DOHH2 (cell line): ENCODE data around the gene TNPO2.

Source experiments
- H3F3A ChIP-seq: fragments of 200-600 bp; sonication (generic), shearing (Covaris generic); 2 replicates; pipeline ENCODE4 v1.6.0; 2016; ENCODE audit warnings: antibody characterized with exemption, mild to moderate bottlenecking; ENCODE audit not compliant: control insufficient read depth, insufficient read depth
- H3K27ac ChIP-seq: fragments of 200-600 bp; sonication (generic); 2 replicates; pipeline ENCODE4 v1.5.1; 2014; ENCODE audit warnings: low read depth, mild to moderate bottlenecking, low read length, moderate library complexity
- H3K27me3 ChIP-seq: fragments of 200-600 bp; sonication (generic); 2 replicates; pipeline ENCODE4 v1.6.1; 2014; ENCODE audit warnings: mild to moderate bottlenecking, low read length, mixed read lengths; ENCODE audit not compliant: control insufficient read depth
- H3K36me3 ChIP-seq: fragments of 200-600 bp; sonication (generic); 2 replicates; pipeline ENCODE4 v1.6.1; 2014; ENCODE audit warnings: mild to moderate bottlenecking, low read length, moderate library complexity, mixed read lengths; ENCODE audit not compliant: control insufficient read depth
- H3K4me1 ChIP-seq: fragments of 200-600 bp; sonication (generic); 2 replicates; pipeline ENCODE4 v1.6.1; 2014; ENCODE audit warnings: mild to moderate bottlenecking, low read length, mixed read lengths; ENCODE audit not compliant: control insufficient read depth
- H3K4me2 ChIP-seq: fragments of 200-600 bp; sonication (generic); 2 replicates; pipeline ENCODE4 v1.6.0; 2014; ENCODE audit warnings: mild to moderate bottlenecking, low read length, moderate library complexity
- H3K4me3 ChIP-seq: fragments of 200-600 bp; sonication (generic); 2 replicates; pipeline ENCODE4 v1.5.1; 2014; ENCODE audit warnings: mild to moderate bottlenecking, low read length, mixed read lengths
- H3K79me2 ChIP-seq: fragments of 200-600 bp; sonication (generic); 2 replicates; pipeline ENCODE4 v1.6.1; 2014; ENCODE audit warnings: mild to moderate bottlenecking, low read length, mixed read lengths; ENCODE audit not compliant: control insufficient read depth
- H3K9me2 ChIP-seq: fragments of 200-600 bp; sonication (generic); replicated peaks from 2 replicates; pipeline ENCODE4 v1.6.1; 2014; ENCODE audit warnings: mild to moderate bottlenecking, low read length, mixed read lengths; ENCODE audit not compliant: control insufficient read depth
- H3K9me3 ChIP-seq: fragments of 200-600 bp; sonication (generic); 2 replicates; pipeline ENCODE4 v1.6.1; 2014; ENCODE audit warnings: antibody characterized with exemption, low read length, mixed read lengths; ENCODE audit not compliant: control insufficient read depth, insufficient read depth
- H4K20me1 ChIP-seq: fragments of 200-600 bp; sonication (generic); 2 replicates; pipeline ENCODE4 v1.6.0; 2014; ENCODE audit warnings: low read depth, mild to moderate bottlenecking, antibody characterized with exemption, low read length, moderate library complexity; ENCODE audit not compliant: control insufficient read depth, insufficient read depth
- CTCF ChIP-seq: fragments of 200-600 bp; sonication (generic); IDR thresholded peaks from one replicate; pipeline ENCODE4 v1.5.1; 2014; ENCODE audit warnings: antibody characterized with exemption, mild to moderate bottlenecking, low read depth, low read length; ENCODE audit not compliant: poor library complexity, severe bottlenecking
- EZH2phosphoT487 ChIP-seq: fragments of 200-600 bp; sonication (generic); IDR thresholded peaks from 2 replicates; pipeline ENCODE4 v1.6.1; 2017; ENCODE audit warnings: borderline replicate concordance, mild to moderate bottlenecking, antibody characterized with exemption, low read length, moderate library complexity, mixed read lengths

TNPO2 gene

GRCh38 chr19:12689581-12690216 lies 34.0 kb downstream of the TNPO2 start:
- Histone ChIP-seq H4K20me1 (no peaks in the 10 kb centered on the region), H3K79me2 (no peaks in the 10 kb centered on the region), H3K27ac (no peak overlapping the region), H3K27me3 (no peaks in the 10 kb centered on the region), H3K4me2 (no peak overlapping the region), H3K9me3 (no peaks in the 10 kb centered on the region), H3F3A (no peaks in the 10 kb centered on the region), H3K9me2 (no peaks in the 10 kb centered on the region), H3K36me3 (no peaks in the 10 kb centered on the region), H3K4me1 (no peaks in the 10 kb centered on the region), H3K4me3 (no peak overlapping the region)
- no peak for TF ChIP-seq EZH2phosphoT487
- TF ChIP-seq CTCF = no peak

GRCh38 chr19:12689012-12689411 lies 34.7 kb downstream of the TNPO2 start:
- Histone ChIP-seq H3K4me1 (no peaks in the 10 kb centered on the region), H3K79me2 (no peaks in the 10 kb centered on the region), H3K9me3 (no peaks in the 10 kb centered on the region), H3F3A (no peaks in the 10 kb centered on the region; the same call in 1 of the 2 replicates), H3K36me3 (no peaks in the 10 kb centered on the region), H4K20me1 (no peaks in the 10 kb centered on the region), H3K9me2 (no peaks in the 10 kb centered on the region), H3K27ac (no peak overlapping the region), H3K4me2 (no peak overlapping the region), H3K4me3 (no peak overlapping the region), H3K27me3 (no peaks in the 10 kb centered on the region)
- TF ChIP-seq EZH2phosphoT487 (no peak), CTCF (no peak)

- TF ChIP-seq EZH2phosphoT487 (no peak), CTCF (no peak)
- H3K4me2 ChIP-seq = no peak within 1 kb of the TSS
- no peak within 1 kb of the TSS for H3K4me3 ChIP-seq
- no peaks in the 10 kb centered on the region for H3K4me1 ChIP-seq
- H3K9me2 ChIP-seq = no peaks in the 10 kb centered on the region
- no peaks in the 10 kb centered on the region for H3K36me3 ChIP-seq
- H3F3A ChIP-seq = no peaks in the 10 kb centered on the region; the same call in 1 of the 2 replicates
- no peaks in the 10 kb centered on the region for H3K9me3 ChIP-seq
- H3K79me2 ChIP-seq = no peaks in the 10 kb centered on the region
- no peaks in the 10 kb centered on the region for H3K27me3 ChIP-seq
- H3K27ac ChIP-seq = no peak within 1 kb of the TSS
- no peaks in the 10 kb centered on the region for H4K20me1 ChIP-seq
Measured at GRCh38 chr19:12687496-12688196, 36.1 kb downstream of the TNPO2 start, which contains the start of gene GNG14. Gene GNG14, plus strand, starts transcription at chr19:12687998. Its CDS starts 51 bp downstream, at chr19:12688049.
